SH-SY5Y (cell line): ENCODE measurements around the gene UFC1.

Source experiments
- GATA2 ChIP-seq: IDR thresholded peaks from 2 replicates; pipeline ENCODE4 v1.6.1; 2011; ENCODE audit warnings: mild to moderate bottlenecking, low read depth, low read length
- GATA3 ChIP-seq: IDR thresholded peaks from 2 replicates; pipeline ENCODE4 v1.6.1; 2011; ENCODE audit warnings: low read depth, mild to moderate bottlenecking, low read length, moderate library complexity

The UFC1 gene

DNA sequence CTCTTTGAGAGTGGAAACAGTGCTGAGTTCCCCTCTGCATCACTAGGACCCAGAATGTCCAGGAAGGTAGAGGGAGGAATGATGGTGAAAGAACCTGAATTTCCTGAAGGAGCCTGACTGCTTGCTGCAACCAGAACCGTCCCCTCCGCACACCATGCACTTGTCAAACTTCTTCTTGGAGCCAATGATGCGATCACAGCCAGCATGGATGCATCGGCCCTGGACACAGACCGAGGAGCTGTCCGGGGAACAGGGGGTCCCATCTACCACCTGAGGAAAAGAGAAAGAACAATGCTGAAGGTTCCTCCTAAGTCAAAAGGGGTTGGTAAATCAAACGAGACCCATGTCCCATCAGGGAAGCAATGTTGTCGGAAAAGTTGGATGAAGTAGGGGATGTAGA lies 38.2 kb downstream of the UFC1 start:
- TF ChIP-seq GATA2 (no peak), GATA3 (no peak)

DNA sequence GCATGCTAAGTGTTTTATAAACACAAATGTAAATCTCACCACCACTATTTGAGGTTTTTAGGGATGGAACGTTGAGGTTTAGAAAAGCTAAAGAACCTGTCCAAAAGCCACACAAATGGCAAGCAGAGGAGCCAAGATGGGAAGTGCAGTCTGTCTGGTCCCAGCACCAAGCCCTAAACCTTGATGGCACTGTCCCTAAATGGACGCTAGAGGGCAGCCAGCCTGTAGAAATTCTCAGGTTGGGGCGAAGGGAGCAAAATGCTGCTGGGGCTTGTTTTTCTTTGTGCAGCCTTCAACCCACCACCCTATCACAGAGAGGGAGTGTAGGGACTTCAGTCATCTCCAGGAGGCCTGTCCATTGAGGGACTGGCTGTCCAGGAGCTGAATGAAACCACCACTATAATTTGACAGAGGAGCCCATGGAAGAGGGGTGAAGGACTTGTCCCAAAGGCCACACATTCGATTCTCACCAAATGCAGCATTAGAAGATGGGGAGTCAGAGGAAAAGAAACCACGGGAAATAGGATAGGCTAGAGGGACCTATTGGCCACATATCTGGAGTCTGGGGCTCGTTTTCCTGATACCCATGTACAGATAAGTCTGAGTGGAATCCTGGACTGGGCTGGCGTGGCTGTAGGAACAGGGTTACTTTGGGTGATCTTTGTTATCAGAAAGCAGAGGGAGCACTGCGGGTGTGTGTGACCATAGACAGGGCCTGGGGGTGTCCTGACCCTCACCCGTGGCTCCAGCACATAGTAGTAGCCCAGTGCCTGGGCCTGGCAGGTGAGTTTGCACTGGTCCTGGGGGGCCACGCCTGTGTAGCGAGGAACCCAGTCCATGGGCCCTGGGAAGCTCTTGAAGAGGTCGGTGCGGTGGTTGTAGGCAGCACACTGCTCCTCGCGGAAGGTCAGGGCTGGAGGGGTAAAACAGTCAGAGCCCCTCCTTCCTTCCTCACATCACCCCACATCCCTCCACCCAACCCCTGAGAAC lies 39.0 kb downstream of the UFC1 start:
- TF ChIP-seq GATA3 (no peak), GATA2 (no peak)

DNA sequence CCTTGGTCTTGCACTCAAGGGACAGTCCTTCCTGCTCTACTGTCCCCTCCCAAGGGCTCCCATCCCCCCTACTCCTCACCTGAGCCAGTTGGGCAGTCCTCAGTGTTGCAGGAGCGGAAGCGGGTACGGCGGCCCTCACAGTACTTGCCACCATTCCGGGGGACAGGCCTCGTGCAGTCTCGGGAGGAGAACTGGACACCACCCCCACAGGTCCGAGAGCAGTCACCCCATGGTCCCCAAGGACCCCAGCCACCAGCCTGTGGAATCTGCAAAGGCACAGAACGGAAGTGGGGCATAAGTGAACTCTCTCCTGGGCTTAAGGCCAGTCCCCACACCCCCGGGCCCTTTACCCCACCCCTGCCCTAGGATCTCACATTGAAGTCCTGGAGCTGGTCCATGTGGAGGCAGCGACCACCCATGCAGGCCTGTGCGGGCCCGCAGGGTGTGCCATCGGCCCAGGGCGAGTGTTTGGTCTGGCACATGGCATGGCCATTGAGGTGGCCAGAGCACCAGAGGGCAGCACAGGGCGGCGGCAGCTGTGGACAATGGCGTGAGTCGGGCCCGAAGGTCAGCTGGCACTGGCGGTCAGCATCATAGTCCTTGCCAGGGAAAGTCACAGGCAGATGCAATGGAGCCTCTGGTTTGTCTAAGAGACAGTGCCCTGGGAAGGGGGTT lies 39.9 kb downstream of the UFC1 start:
- TF ChIP-seq GATA3 (no peak), GATA2 (no peak)

DNA sequence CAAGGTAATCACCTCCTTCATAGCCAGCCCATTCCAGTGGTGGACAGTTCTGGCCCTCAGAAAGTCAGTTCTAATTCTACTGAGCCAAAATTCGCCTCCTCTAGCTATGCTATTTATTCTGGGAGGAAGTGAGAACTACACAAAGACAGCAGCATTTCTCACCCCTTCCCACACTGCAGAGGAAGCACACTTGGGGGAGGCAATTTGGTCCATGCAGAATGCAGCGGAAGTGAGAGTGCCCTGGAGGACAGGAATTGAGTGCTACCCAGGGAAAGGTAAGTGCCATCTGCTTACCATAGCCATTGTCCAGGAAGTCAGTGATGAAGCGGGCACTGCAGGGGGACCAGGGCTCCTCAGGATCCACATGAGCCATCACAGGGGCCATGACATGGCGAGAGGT lies 41.4 kb downstream of the UFC1 start:
- TF ChIP-seq GATA2: no peak
- no peak for TF ChIP-seq GATA3

DNA sequence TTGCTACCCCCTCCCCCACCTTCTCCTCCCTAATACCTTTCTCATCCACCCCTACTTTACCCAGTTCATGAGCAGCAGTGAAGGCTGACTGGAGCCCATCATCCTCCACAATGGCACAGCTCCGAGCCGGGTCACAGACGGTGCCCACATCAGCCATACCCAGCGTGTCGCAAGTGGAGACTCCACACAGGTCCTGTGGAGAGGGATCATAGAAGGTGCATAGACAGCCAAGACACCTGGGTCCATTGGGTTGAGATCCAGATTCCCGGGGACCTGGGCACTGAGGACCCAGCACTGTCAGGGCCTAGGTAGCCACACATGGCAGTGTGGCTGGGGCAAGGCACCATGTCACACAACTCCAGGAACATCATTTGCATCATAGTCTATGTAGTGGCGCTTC lies 42.3 kb downstream of the UFC1 start:
- no peak for TF ChIP-seq GATA3
- no peak for TF ChIP-seq GATA2

DNA sequence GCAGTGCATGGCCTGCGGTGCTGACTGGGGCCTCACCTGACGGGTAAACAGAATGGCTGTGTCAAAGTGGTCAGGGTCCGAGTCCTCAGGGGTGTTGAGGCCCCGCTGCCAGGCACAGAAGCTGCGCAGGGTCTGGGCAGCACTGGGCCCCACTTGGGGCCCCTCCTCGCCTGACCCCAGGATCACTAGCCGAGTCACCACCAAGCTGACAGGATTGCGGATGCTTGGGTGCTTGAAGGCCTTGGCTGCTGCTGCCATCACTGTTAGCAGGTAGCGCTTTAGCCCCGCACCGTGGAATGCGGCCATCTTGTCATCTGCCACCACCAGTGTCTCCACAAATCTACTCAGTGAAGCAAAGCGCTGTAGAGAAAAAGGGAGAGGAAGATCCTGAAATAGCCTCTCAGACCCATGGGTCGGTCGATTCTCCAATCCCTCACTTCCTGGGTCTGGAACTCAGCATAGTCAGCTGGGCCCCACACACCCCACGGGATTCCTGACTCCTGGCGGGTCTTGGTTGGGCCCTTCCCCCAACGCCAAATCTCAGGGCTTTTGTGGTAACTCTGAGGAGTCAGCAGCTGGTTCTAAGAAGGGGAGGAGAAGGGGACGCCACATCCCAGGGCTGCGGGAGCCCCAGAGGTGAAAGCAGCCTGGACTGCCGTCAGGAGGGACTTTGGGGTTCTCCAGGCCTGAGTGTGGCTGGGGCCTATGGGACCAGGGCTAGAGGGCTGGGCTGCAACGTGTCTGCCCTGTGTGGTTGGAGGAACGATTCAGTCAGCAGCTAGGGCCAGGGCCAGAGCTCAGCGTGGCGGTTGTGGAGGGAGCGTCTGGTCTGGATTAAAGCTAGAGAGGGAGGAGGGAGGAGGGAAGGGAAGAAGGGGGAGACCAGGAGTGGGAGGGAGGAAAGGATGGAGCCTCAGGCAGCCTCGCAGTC lies 43.0 kb downstream of the UFC1 start:
- TF ChIP-seq GATA2 (no peak), GATA3 (no peak)

DNA sequence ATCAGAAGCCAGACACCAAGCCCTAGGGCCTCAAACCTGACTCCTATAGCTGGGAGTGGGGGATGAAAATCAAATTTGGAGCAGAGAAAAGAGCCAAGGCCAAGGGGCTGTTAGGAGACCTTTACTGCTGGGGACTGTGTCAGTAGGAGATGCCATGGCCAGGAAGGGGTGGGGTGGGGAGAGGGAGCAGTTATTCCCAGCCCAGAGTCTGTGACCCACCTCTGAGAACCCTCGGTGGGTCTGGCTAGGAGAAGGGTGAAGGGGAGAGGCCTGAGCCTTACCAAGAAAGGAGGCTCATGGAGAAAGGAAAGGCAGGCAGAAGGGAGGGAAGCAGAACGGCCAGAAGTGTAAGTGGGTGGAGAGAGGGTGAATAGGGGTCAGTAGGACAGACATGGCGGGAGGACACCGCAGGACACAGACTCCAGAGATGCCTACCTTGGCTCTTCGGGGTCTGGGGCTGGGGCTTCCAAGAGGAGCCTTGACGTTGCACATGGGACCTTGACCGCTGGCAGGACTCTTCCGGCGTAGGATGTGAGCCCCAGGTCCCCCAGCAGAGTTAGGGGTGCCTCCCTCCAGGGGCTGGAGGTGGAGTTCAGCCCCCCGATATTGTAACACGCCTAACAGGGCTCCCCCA lies 43.9 kb downstream of the UFC1 start:
- TF ChIP-seq GATA3 (no peak), GATA2 (no peak)

DNA sequence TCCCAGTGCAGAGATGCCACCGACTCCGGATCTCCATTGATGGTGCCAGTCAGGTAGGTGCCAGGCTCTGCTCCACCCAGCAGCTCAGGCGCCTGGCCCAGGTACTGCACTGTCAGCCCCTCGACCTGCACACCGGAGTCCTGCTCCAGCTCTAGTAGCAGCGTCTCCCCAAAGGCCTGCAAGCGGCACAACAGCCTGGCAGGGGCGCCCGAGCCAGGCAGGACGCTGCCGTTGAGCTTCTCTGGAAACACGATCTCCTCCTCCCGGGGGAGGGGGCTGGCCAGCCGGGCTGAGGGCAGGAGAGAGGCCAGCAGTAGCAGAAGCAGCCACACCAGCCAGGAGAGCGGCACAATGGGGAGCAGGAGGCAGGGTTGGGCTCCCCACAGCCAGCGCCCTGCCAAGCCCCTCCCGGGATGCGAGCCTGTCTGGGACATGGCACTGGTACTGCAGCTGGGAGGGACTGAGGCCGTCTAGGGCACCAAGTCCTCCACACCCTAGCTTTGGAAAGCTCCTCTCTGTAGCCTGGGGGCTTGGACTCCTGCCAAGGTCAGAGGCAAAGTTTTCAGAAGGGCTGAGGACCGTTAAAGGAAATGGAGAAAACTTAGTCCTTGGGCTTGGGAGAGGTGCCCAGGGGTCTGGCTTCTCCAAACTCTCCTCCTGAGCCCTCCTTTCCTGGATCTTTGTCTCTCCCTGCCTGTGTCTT lies 44.6 kb downstream of the UFC1 start:
- TF ChIP-seq GATA2 (no peak), GATA3 (no peak)

DNA sequence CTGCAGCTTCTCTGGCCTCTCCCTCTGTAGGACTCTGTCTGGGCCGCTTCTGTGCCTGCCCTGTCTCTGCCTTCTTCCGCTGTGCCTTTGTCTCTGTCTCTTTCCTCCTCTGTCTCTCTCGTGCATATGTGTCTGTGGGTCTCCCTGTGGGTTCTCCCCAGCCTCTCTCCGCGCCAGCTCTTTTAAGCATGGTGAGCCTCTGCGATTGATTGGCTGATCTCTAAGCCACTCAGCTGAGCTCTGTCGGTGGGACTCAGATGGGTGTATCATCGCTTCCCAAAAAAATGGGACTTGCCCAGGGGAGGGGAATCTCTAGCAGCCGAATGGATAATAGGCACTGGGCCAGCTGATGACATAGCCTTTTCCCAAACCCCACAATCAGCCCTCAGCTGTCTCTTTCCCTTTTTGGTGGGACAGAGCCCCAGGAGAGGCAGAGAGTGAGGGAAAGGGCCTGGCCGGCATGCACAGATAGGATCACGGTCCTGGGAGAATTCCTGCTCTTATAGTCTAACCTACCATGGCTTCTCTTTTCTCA lies 45.2 kb downstream of the UFC1 start, which contains the start of gene ADAMTS4:
ADAMTS4 (minus strand) TSS at position 158 of the 535 bp plus-strand sequence. CDS start 427 bp downstream, outside the sequence.
- no peak for TF ChIP-seq GATA2
- TF ChIP-seq GATA3: no peak

DNA sequence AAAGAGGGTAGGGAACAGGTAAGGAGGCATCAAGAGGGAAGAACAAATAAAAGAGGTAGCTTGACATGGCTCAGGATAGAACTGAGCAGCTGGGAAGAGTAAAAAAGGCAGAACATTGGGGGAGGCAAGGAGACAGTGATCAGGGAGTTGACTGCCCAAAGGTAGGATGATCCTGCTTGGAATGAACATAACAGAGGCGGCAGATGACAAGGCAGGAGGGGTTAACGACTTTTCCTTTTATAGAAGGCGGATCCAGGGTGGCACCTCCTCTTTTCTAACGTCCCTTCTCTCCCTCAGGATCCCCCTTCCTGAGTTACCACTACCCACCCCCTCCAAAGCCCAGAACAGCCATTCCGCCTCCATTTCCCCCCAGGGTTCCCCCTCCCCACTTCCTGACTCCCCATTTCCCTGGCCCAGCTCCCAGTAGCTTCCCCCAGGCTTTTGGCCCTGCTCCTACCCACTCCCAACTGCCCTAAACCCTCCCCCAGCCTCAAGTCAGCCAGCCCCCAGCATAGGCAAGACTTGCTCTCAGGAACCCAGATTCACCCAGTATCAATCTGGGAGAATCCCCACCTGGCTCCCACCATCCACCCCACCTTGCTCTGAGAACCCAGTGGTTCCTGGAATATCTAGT lies 45.8 kb downstream of the UFC1 start:
- no peak for TF ChIP-seq GATA3
- no peak for TF ChIP-seq GATA2

DNA sequence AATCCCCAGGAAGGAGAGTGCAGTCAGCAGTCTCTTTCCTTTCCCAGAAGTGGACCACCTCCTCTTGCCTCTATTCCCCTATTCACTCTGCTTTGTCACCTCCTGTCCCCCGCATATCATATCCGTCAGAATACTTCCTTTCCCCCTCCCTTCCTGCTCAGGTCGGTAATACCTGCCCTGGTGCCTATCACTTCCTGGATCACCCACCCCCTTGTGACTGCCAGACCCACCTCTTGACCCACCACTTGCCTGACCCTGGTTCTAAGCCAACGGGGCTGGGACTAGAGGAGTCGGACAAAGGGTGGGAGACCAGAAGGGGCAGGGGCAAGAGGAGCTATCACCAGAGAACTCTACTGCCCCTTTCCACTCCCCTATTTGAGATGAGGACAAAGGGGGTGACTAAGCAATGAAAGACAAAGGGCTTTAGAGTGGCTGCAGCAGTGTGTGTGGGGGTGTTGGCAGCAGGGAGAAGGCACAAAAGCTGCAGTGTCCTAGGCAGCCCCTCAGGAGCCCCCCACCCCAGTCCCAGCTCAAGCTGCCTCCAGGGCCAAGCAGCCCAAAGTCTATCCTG lies 46.7 kb downstream of the UFC1 start:
- TF ChIP-seq GATA3 (no peak), GATA2 (no peak)
